Mesendoderm (in vitro differentiated cells): ENCODE data around the gene MAD1L1.

Source experiments
- DNase-seq: peaks from one replicate; pipeline ENCODE4 v3.0.0; 2013
- H2AK5ac ChIP-seq: 2 replicates; pipeline ENCODE4 v1.6.1; 2013; ENCODE audit warnings: low read length, inconsistent platforms
- H2BK120ac ChIP-seq: 2 replicates; pipeline ENCODE4 v1.6.1; 2013; ENCODE audit warnings: low read depth, mild to moderate bottlenecking, low read length, moderate library complexity, mixed read lengths
- H2BK15ac ChIP-seq: replicated peaks from 2 replicates; pipeline ENCODE4 v1.6.1; 2013; ENCODE audit warnings: low read depth, mild to moderate bottlenecking, moderate library complexity
- H2BK5ac ChIP-seq: 2 replicates; pipeline ENCODE4 v1.6.1; 2013; ENCODE audit warnings: low read length, inconsistent platforms
- H3K18ac ChIP-seq: 2 replicates; pipeline ENCODE4 v1.6.1; 2013; ENCODE audit warnings: mild to moderate bottlenecking, low read length, mixed read lengths
- H3K23ac ChIP-seq: one replicate; pipeline ENCODE4 v1.6.1; 2013; ENCODE audit warnings: low read length
- H3K27ac ChIP-seq: 2 replicates; pipeline ENCODE4 v1.5.1; 2013; ENCODE audit warnings: low read depth, mild to moderate bottlenecking, inconsistent platforms, low read length, moderate library complexity
- H3K27me3 ChIP-seq: 2 replicates; pipeline ENCODE4 v1.6.1; 2013; ENCODE audit warnings: low read length, control low read depth, mild to moderate bottlenecking, inconsistent platforms; ENCODE audit not compliant: insufficient read depth, poor library complexity
- H3K36me3 ChIP-seq: 2 replicates; pipeline ENCODE4 v1.6.1; 2013; ENCODE audit warnings: low read length, inconsistent platforms; ENCODE audit not compliant: control insufficient read depth, insufficient read depth
- H3K4ac ChIP-seq: one replicate; pipeline ENCODE4 v1.6.1; 2013; ENCODE audit warnings: low read depth, mild to moderate bottlenecking, low read length, moderate library complexity
- H3K4me1 ChIP-seq: 2 replicates; pipeline ENCODE4 v1.6.1; 2013; ENCODE audit warnings: low read depth, low read length, inconsistent platforms; ENCODE audit not compliant: control insufficient read depth
- H3K4me2 ChIP-seq: 2 replicates; pipeline ENCODE4 v1.6.1; 2013; ENCODE audit warnings: low read length
- H3K4me3 ChIP-seq: 2 replicates; pipeline ENCODE4 v1.5.1; 2013; ENCODE audit warnings: mild to moderate bottlenecking, low read length
- H3K56ac ChIP-seq: one replicate; pipeline ENCODE4 v1.6.1; 2013; ENCODE audit warnings: low read length
- H3K79me1 ChIP-seq: 2 replicates; pipeline ENCODE4 v1.6.1; 2013; ENCODE audit warnings: low read length, inconsistent platforms
- H3K79me2 ChIP-seq: 2 replicates; pipeline ENCODE4 v1.6.1; 2013; ENCODE audit warnings: mild to moderate bottlenecking, low read length; ENCODE audit not compliant: control insufficient read depth, insufficient read depth
- H3K9ac ChIP-seq: 2 replicates; pipeline ENCODE4 v1.6.1; 2013; ENCODE audit warnings: low read length, inconsistent platforms
- H4K5ac ChIP-seq: one replicate; pipeline ENCODE4 v1.6.1; 2013; ENCODE audit warnings: low read length
- H4K8ac ChIP-seq: one replicate; pipeline ENCODE4 v1.6.1; 2013; ENCODE audit warnings: low read depth, mild to moderate bottlenecking, control low read depth, low read length, moderate library complexity
- WGBS: extraction: QIAGEN DNeasy Blood & Tissue Kit; methylation state at CpG from one replicate; pipeline ENCODE4 v1.1.7; 2013; ENCODE audit warnings: low lambda C conversion rate, missing lambda C conversion rate; ENCODE audit not compliant: insufficient coverage; ENCODE audit errors: extremely low coverage; 5-methylcytosine and 5-hydroxymethylcytosine counted together

Gene MAD1L1

DNA sequence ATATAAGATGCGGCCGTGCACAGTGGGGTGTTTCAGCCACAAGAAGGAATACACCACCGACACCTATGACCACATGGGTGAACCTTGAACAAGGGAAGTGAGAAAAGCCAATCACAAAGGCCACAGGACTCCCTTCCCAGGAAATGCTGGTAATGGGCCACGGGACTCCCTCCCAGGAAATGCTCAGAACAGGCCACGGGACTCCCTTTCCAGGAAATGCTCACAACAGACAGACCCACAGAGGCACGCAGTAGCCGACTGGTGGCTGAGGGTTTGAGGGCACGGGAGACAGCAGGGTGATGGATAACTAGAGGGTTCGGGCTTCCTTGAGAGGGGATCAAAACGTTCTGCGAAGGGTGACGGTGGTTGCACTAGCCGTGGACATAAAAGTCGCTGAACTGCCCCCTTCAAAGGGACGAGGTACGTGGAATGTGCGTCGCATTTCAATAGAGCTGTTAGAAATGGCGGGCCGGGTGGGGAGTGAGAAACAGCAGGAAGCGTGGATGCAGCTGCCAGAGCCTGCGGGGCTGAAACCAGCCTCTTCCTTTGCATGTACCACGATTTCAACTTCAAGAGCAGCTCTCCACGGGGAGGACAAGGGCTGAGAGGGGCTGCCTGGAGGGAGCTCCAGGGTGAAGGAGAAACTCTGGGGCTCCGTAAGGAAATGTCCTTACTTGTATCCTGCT lies 288.7 kb downstream of the MAD1L1 start:
- Histone ChIP-seq H3K4ac (no peak overlapping the region), H3K56ac (peak overlapping the region; percentile 42), H3K4me1 (peaks cover 3% of the 10 kb centered on the region), H3K18ac (no peak overlapping the region), H3K4me3 (no peak overlapping the region), H3K36me3 (no peaks in the 10 kb centered on the region), H2BK15ac (no peak overlapping the region), H3K27ac (no peak overlapping the region), H4K5ac (no peak overlapping the region), H3K4me2 (no peak overlapping the region), H3K79me1 (no peaks in the 10 kb centered on the region), H3K9ac (no peak overlapping the region), H3K27me3 (no peaks in the 10 kb centered on the region), H3K23ac (no peak overlapping the region), H2BK120ac (no peak overlapping the region), H3K79me2 (no peaks in the 10 kb centered on the region), H2AK5ac (no peak overlapping the region), H4K8ac (no peak overlapping the region), H2BK5ac (no peak overlapping the region)
- no peak for DNase-seq
- WGBS: no CpG with 5 or more reads among the region's 25 CpGs

DNA sequence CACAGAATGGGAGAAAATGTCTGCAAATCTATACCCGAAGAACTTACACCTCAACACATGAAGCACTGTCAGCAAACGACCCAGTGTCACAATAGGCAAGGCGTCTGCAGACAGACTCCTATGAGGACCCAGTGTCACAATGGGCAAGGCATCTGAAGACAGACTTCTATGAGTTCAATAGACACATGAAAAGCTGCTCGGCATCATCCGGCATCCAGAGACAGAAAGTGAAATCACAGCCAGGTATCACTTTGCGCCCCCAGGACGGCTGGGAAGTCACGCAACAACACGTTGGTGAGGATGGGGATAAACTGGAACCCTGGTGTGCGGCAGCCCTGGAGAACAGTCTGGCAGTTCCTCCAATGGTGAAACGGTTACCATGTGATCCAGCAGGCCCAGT lies 289.4 kb downstream of the MAD1L1 start:
- Histone ChIP-seq H4K5ac (no peak overlapping the region), H3K56ac (peak overlapping the region; percentile 42), H3K4me3 (no peak overlapping the region), H3K4ac (no peak overlapping the region), H3K36me3 (no peaks in the 10 kb centered on the region), H2BK15ac (no peak overlapping the region), H3K4me1 (peaks cover 3% of the 10 kb centered on the region), H4K8ac (no peak overlapping the region), H3K27ac (no peak overlapping the region), H3K4me2 (no peak overlapping the region), H3K27me3 (no peaks in the 10 kb centered on the region), H3K23ac (no peak overlapping the region), H3K9ac (no peak overlapping the region), H2BK5ac (no peak overlapping the region), H2BK120ac (no peak overlapping the region), H3K79me2 (no peaks in the 10 kb centered on the region), H3K79me1 (no peaks in the 10 kb centered on the region), H2AK5ac (no peak overlapping the region), H3K18ac (no peak overlapping the region)
- WGBS: no CpG with 5 or more reads among the region's 11 CpGs
- no peak for DNase-seq

DNA sequence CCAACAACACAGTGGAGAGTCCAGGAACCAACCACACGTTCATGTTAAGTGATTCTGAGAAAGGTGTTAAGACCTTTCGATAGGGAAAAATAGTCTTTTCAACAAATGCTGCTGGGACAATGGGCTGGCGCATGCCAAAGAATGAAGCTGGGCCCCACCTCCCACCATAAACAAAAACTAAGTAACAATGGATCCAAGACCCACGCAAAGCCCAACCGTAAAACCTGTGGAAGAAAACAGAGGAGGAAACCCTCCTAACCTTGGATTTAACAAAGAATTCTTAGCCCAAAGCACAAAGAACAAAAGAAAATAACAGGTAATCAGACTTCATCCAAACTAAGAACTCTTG lies 289.8 kb downstream of the MAD1L1 start:
- no peak overlapping the region for H2BK120ac ChIP-seq
- H2BK15ac ChIP-seq: no peak overlapping the region
- no CpG with 5 or more reads among the region's 5 CpGs for WGBS
- no peaks in the 10 kb centered on the region for H3K79me1 ChIP-seq
- H3K79me2 ChIP-seq: no peaks in the 10 kb centered on the region
- H3K36me3 ChIP-seq: no peaks in the 10 kb centered on the region
- H3K23ac ChIP-seq: no peak overlapping the region
- no peak overlapping the region for H3K56ac ChIP-seq
- no peak overlapping the region for H4K8ac ChIP-seq
- no peak overlapping the region for H3K27ac ChIP-seq
- H3K4me3 ChIP-seq: no peak overlapping the region
- no peak overlapping the region for H3K9ac ChIP-seq
- no peak overlapping the region for H3K18ac ChIP-seq
- H3K4ac ChIP-seq: no peak overlapping the region
- H3K4me1 ChIP-seq: peaks cover 3% of the 10 kb centered on the region
- H3K27me3 ChIP-seq: no peaks in the 10 kb centered on the region
- peak; percentile 23 for DNase-seq
- no peak overlapping the region for H2AK5ac ChIP-seq
- no peak overlapping the region for H2BK5ac ChIP-seq
- H4K5ac ChIP-seq: no peak overlapping the region
- H3K4me2 ChIP-seq: no peak overlapping the region

DNA sequence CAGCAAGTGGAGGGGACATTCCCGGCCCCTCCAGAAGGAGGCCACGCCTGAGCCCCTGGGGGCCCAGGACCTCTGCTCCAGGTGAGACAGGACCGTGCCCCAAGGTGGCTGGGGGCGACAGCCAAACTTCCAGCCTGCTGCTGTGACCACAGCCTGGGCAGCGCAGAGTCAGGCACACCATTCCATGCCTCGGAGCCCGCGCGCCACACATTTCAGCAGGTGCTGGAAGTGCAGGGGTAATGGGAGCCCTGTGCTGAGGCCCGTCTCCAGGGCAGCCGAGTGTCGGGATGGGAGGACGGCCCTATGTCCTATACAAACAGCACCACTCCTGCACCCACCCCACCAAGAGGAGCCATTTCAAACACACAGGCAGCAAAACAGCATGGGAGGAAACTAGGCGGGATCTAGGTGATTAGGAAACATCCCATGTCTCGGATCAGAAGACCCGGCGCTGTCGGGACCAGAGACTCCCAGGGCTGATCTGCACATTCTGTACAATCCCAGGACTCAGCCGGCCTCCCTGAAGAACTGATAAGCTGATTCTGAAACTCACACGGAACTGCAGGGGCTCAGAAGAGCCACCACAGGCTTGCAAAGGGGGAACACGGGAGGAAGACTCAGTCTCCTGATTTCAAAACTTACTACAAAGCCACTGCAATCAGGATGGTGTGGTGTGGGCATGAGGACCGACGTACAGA lies 290.4 kb downstream of the MAD1L1 start:
- Histone ChIP-seq H3K27me3 (no peaks in the 10 kb centered on the region), H3K56ac (no peak overlapping the region), H3K4me1 (peaks cover 3% of the 10 kb centered on the region), H2BK15ac (no peak overlapping the region), H3K4ac (no peak overlapping the region), H3K79me2 (no peaks in the 10 kb centered on the region), H3K36me3 (no peaks in the 10 kb centered on the region), H2BK5ac (no peak overlapping the region), H3K23ac (no peak overlapping the region), H3K79me1 (no peaks in the 10 kb centered on the region), H2BK120ac (no peak overlapping the region), H3K9ac (no peak overlapping the region), H3K18ac (no peak overlapping the region), H3K4me2 (no peak overlapping the region), H4K8ac (no peak overlapping the region), H4K5ac (no peak overlapping the region), H2AK5ac (no peak overlapping the region), H3K4me3 (no peak overlapping the region), H3K27ac (no peak overlapping the region)
- no peak for DNase-seq
- no CpG with 5 or more reads among the region's 23 CpGs for WGBS

DNA sequence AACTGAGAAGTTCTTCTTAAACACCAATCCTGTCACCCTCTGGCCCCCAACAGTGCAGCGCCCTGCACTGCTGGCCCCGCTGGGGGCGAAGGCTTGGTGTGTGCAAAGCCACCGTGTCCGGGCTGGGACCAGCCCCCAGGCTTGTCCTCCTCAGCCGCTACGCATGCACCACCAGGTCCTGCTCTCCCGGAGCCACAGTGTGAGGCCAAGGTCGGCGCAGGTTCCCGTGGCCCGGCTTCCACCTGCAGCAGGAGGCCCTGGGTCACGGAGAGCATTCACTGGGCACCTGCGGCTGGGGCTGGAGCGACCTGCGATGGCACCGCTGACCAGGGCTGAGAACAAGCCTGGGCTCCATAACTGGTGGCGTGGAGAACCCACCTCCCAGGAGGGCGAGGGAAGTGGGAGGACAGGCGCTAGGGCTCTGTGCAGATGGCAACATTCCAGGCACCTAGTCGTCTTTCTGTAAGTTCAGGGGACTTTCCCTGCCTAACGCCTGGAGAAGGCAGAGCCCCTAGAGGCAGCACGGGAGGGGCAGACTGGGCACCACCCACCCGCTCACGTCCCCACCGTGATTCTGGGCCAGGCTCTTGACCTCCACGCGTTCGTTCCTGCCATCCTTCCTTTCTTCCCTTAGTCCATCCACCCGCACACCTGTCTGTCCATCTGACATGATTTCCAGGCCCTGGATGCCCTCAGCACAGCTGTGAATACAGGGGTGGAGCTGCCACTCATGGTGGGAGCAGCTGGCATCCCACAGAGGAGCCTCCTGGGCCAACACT lies 291.1 kb downstream of the MAD1L1 start:
- H3K79me1 ChIP-seq: no peaks in the 10 kb centered on the region
- H3K27ac ChIP-seq: no peak overlapping the region
- no peak overlapping the region for H3K4ac ChIP-seq
- H3K27me3 ChIP-seq: no peaks in the 10 kb centered on the region
- no peak overlapping the region for H3K4me3 ChIP-seq
- no peak overlapping the region for H2BK120ac ChIP-seq
- H4K8ac ChIP-seq: no peak overlapping the region
- no CpG with 5 or more reads among the region's 30 CpGs for WGBS
- H3K56ac ChIP-seq: no peak overlapping the region
- H3K4me1 ChIP-seq: peaks cover 3% of the 10 kb centered on the region
- H2AK5ac ChIP-seq: no peak overlapping the region
- H3K4me2 ChIP-seq: no peak overlapping the region
- H4K5ac ChIP-seq: no peak overlapping the region
- no peak overlapping the region for H3K23ac ChIP-seq
- no peak overlapping the region for H3K9ac ChIP-seq
- no peaks in the 10 kb centered on the region for H3K79me2 ChIP-seq
- H3K18ac ChIP-seq: no peak overlapping the region
- no peaks in the 10 kb centered on the region for H3K36me3 ChIP-seq
- H2BK15ac ChIP-seq: no peak overlapping the region
- no peak for DNase-seq
- no peak overlapping the region for H2BK5ac ChIP-seq
